HG02610 (cell line): ENCODE data around the gene KCNQ4.

ENCODE experiments used
- ATAC-seq: cut with Tn5 transposase; IDR thresholded peaks from one replicate; pipeline ENCODE4 v1.9.1; 2021; ENCODE audit warnings: mild to moderate bottlenecking, moderate library complexity; ENCODE audit not compliant: unreplicated experiment

Gene KCNQ4

DNA sequence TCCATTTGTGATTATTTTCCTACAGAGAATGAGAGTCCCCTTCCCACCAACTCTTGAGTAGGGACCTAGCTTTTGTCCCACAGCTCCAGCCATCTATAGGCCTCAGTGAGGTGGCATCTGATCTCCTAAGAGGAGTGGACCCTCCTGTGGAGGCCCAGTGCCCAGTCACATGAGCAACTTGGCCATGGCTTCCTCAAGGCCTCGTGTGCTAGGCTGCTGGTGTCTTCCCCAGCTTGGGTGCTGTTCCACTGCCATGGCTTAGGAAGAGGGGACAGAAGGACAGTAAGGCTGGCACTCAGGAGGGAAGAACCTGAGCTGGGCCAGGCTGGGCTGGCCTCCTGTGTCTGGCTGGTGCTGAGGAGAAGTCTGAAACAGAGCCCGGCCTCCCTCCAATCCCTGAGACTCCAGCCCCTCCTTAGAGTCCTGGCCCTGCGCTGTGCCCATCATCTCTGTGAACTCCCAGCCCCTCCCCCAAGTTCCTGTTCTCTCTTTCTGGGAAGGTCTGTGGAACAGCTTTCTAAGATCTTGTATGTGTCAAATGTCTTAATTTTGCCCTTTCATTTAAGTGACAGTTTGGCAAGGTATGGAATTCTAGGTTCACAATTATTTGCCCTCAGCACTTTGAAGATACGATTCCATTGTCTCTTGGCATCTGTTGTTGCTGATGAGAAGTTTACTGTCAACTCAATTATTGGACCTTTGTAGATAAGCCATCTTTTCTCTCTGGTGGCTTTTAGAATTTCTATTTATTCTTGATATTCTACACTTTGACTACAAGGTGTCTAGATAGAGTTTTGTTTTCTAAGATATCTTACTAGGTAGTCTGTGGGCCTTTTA, 7.1 kb upstream of the KCNQ4 start:
- ATAC-seq, result no peak

DNA sequence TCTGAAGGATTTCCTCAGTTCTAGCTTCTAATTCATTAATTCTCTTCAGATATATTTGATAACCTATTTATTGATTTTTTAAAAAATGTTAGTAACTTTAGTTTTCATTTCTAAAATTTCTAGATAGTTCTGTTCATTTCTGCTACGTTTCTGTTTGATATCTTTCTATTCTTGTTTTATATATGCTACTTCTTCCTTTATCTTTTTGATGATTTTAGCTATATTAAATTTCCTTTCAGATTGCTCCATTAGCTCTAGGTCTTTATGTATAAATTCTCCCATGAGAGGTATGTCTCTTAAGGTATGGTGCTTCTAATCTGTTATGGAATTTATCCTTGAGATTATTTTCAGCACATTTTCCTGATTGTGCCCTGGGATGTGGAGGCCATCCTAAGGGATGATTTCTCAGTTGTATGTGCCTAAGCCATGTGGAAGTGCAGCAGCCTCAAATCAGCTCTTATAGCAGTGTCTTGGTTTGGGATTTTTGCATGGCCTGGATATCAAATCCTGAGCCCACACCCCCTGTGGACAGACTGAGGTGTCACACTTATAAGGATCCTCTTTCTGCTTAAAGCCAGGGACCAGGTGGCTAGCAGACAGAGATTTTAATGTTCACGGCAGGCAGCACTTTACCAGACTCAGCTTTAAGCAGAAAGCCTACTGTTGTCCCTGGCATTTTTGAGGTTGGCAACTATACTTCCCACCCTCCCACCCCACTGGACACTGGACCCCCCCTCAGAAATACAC, 6.2 kb upstream of the KCNQ4 start:
- ATAC-seq, result no peak

DNA sequence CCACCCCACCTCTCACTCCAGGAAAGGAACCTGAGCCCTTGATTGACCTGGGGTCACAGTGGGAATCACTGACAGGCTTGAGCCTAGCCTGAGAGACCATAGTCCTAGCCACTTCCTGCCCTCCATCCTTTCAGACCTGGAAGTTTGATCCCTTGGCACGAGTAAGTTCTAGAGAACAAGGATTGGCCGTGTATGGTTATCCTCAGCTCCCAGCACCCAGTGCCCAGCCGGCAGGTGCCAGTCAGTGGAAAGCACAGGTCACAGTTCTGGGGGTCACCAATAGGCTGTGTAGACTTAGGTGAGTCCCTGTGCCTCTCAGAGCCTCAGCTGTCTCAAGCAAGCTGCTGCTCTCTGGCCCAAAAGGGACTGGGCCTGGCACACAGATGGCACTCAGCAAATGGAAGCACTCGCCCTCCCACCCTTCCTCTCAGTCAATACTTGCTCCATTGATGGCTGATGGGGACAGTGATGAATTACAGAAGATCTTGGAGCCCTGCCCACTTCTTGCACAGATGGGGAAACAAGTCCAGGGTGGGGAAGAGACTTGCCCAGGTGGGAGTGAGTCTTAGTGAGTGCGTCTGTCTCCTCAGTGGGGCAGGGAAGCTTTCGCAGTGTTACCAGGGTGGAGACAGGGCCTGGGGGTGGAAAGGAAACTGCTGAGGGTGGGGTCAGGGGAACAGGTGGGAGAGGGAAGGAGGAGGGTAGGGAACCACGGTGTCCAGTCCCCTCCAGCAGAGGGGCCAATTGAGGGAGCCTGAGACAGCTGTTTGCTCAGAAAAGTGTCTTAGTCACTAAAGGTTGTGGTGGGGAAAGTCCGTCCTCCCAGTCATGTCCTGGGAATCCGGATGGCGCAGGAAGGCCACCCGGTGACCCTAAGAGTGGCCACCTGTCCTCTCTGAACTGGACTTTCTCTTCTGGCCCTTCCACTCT, 2.6 kb upstream of the KCNQ4 start:
- ATAC-seq, result no peak

DNA sequence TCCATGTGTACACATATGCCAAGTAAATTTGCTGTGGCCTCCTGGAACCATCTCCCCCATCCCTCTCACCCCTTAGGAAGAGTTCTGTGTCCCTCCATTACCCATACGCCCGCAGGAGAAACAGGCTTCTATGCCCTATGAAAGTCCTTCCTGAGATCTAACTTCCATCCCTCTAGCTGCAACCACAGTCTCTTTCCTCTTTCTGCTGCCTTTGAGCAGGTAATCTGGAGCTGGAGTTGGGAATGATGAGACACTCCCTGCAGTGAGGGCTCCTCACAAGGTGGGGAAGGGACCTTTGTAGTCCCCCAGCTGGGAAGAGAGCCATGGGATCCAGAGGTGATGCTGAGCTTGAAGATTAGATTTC, 2.0 kb upstream of the KCNQ4 start:
- ATAC-seq, result no peak

DNA sequence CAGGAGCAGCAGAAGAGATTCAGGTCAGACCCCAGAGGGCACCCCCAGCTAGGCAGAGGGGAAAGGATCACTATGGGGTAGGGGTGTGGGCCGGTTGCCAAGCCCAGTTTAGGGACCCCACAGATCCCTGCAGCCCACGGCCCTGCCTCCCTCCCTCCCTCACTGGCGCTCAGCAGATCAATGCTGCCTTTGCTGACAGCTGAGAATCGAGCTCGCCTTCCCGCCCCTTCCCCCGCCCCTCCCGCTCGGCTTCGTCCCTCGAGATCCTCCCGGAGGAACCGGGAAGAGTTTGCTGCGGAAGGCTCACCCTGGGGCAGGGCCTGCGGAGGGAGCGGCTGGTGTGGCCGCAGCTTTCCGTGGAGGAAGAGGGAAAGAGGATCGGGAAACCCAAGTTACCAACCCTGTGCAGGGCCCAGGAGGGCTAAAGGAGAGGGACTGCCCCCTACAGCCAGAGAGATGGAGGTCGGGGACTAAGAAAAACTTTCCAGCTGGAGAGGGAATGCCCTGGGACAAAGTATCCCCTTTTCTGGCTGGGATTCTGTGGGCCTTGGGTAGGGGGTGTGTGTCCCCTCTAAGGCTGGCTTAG, 1.1 kb upstream of the KCNQ4 start:
- ATAC-seq, result no peak

DNA sequence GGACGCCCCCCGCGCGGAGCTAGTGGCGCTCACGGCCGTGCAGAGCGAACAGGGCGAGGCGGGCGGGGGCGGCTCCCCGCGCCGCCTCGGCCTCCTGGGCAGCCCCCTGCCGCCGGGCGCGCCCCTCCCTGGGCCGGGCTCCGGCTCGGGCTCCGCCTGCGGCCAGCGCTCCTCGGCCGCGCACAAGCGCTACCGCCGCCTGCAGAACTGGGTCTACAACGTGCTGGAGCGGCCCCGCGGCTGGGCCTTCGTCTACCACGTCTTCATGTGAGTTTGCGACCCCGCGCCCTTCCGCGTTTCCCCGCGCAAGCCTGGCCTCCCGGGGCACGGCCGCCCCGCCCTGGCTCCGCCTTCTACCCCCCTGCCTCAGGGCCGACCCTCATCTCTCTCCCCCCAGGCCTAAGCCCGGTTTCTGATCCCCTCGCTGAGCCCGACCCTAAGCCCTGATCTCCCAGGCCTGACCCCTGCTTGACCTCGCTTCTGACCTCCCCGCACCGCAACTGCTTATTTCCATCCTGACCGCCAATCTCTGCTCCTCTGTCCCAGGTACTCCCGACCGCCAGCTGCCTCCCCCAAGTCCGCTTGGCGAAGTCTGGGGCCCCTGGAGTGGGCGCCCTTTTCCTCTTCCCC, 669 bp downstream of the KCNQ4 start:
- ATAC-seq, result no peak

DNA sequence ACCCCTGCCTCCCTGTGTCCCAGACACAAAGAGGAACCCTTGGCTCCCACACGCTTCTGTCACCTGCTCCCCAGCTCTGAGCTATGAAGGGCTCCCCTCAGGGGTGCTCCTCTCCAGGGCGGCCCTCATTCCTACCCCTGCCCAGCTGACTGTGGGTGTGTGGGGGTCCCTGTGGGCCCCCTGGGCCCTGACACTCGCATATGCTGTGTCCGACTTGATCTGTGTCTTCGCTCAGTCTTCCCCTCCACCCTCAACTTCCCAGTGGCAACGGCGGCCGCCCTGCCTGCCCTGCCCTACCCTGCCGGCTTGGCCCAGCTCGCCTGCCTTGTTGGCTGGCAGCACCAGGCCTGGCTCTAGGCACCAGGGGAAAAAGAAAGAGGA, 1.2 kb downstream of the KCNQ4 start:
- no peak for ATAC-seq

DNA sequence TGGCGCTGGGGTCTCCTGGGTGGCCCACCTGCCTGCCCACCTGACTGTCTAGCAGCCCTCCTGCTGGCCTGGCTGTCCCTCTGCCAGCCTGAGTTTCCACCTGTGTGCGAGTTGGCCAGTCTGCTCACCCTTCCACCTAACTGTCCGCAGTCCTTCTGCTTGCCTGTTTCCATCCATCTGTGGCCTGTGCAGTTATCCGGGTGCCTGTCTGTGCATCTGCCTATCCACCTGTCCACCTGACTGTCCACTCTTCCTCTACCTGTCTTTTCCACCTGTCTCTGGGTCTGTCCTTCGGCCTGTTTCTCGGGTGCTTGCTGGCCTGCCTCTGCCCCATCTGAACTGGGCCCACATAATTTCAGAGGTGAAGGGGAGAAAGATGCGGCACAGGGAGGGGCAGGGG, 1.9 kb downstream of the KCNQ4 start:
- ATAC-seq, result no peak

DNA sequence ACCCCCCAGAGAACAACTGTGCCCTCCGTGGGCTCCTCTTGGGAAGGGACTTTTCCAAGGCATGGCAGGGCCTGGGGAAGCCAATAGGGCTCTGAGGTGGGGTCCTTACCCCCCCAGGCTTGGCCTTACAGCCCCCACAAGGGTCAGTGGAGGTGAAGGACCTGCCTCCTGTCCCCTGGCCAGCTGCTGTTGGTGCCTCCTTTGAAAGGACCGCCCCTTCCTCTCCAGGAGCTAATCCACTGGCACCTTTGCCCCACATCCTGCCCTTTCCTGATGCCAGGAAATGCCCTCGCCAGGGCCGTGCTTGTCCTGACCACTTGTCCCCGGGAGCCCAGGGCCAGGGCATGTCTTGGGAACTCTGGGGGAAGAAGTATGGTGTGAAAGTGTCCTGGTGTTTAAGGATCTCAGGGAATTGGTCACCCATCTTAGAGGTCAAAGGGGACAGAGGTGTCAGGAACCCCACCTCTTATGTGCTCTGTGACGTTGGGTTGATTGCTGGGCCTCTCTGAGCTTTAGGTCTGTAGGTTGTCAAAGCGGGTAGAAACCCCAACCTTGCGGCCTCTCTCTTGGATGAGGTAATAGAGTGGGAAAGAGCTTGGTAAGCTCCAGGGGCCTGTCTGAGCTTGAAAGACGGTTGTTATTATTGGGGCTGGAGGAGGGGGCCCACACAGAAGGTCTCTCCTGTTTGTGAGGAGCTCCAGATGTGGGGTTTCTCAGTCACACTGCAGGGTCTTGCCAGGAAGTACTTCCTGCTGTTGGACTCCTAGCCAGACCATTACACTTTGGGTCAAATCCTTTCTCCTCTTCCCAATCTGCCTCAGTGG, 2.8 kb downstream of the KCNQ4 start:
- ATAC-seq, result no peak

DNA sequence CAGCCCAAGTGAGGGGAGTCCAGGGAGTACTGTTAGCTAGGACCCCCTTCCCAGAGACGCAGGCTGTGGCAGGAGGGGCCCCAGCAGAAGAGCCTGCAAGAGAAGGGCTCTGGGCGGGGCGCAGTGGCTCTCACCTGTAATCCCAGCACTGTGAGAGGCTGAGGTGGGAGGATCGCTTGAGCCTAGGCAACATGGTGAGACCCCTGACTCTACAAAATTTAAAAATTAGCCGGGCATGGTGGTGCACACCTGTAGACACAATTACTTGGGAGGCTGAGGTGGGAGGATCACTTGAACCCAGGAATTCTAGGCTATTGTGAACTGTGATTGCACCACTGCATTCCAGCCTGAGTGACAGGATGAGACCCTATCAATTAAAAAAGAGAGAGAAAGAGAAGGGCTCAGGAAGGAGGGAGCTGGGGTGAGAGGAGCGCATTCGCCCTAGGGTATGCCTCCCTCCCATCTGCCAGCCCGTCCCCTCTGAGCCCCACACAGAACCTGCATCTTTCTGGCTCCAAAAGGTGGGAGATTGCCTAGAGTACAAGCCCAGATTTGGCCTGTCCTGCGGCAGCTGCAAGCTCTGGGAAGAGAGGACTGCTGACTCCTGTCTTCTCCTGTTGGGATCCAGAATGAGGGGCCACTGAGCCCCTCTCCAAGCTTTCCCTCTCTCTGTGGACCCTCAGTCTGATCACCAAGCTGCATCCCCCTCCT, 3.6 kb downstream of the KCNQ4 start:
- ATAC-seq, result no peak

DNA sequence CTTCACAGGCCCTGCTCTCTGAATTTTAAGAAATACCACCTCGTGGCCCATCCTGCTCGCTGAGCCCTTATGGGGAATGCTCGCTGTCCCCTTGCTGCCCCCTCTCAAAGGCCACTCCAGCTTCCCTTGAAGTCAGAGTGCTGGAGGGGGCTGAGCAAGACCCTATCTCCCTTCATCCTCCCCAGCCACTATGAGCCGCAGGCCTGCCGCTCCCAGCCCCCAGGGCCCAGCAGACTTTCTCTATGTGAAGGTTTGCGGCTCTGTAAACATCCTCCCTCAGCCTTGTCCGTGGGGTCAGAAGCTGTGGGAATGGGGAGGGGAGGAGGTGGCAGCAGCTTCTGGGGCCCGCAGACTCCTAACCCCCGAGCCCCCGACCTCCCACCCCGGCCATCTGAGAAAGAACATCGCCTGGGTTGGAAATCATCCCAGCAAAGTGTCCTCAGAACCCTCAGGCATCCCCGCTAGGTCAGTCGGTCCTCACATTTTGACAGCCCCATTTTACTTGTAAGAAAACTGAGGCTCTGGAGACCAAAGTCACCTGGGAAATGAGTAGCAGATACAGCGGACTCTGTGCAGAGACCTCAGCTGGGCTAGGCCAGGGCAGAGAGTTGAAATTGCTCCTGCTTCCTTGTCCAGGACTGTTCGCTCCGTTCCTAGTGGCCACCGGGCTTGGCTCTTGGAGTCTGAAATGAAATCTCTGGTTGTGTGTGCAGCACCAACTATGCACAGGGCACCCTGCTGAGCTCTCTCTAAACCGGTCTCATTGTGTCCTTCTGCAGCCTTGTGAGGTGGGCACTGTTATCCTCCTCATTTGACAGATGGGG, 4.4 kb downstream of the KCNQ4 start:
- ATAC-seq, result no peak

DNA sequence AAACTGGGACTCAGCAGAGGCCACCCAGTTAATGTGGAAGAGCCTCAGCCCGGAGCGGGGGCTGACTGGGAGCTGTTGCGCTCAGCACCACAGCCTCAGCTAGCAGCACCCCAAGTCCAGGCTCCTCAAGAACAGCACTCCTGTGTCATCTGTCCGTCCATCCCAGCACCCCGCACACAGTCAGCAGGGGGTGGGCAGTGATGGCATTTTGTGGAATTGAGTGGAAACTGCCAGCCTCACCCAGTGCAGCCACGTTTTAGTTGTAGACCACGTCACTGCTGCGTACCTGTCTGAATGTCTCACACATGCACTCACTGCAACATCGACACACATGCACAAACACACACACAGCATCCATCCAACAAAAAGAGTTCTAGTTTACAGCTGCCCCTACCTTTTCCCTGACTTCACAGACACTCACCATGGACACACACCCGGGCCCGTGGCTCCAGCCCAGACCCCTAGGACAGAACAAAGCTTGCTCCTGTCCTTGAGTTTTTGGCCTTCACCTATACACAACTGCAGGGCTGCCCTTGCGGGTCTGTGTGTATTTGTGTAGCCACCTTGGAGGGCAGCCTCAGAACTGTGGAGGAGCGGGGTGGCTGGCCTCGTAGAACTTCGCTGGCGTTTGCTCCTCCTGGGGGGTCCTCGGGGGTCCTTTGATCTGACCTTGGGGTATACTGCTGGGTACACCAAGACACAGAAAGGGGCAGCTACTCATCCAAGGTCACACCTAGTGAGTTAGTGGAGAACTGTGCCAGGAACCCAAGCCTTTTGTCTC, 5.2 kb downstream of the KCNQ4 start:
- ATAC-seq, result no peak

DNA sequence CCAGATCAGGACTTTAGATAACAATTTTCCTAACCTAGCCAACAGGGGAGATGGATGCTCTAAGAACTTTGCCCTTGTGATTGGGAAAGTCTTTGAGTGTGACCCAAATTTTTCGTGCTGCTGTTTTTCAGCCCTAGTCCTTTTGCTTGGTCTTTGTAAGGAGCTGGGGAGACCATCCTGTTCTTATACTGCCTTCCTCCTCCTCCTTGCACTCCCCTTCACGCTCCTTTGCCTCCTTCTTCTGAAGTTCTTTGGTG, 5.7 kb downstream of the KCNQ4 start:
- ATAC-seq, result no peak

DNA sequence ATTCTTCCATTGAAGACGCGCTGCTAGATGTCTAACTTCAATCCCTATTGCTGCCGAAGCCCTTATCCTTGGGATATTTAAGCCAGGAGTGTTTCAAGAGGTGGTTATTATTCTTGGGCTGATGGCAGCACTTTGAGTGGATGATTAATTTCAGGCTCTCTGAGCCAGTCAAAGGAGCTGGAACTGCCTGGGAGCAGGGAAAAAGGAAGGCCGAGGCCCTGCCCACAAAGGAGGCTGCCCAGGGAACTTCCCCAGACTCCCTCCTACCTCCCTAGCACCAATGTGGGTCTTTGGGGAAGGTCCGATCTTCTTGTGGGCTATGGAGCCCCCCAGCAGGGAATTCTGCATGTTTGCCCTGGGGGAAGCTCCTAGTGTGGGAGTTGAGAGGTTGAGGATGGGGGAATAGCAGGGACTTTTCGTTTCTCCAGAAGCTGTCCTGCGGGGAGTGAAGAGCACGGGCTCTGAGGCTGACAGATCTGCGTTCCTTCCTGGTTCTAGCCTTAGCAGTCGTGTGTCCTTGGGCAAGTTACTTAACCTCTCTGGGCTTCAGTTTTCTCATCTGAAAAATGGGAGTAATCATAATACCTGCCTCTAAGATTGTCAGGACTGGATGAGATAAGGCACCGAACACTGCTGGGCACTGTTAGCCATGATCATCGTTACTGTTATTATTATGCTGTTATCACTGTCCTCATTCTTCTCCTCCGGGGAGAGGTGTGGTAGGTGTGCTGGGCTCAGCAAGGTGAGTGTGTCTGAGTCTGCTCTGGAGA, 6.3 kb downstream of the KCNQ4 start:
- ATAC-seq, result no peak

DNA sequence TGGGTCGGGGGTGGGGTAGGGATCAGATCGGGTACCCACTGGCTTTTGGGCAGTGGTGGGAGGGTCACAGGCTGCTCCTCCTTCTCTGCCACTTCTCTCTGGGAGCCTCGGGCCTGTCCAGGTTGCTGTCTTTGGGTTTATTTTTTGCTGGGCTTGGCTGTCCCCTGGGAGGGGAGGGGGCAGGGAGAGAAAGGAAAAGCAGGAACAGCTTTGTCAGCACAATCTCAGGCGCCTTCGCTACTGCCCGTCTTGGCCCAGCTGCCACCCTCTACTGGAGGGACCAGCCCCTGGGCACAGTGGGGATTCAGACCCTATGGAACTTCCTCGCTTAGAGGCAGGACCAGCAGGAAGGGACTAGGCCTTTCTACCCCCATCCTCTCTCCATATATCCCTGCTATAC, 8.4 kb downstream of the KCNQ4 start:
- no peak for ATAC-seq

DNA sequence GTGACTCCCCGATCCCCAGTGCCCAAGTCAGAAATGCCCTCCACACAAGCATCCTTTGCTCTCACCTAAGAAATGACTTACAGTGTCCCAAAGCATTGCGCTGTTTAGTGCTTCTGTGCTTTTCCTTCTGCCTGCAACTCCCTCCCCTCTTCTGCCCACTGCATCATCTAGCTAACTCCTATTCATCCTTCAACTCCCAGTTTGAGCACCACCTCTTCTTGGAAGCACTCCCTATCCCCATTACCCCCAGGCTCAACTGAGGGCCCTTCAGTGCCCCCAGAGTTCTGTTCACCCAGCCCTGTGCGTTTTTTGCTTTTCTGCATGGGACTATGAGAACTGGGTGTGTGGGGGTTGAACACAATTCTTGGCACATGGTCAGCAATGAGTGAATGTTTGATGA, 10.0 kb downstream of the KCNQ4 start:
- ATAC-seq, result no peak

DNA sequence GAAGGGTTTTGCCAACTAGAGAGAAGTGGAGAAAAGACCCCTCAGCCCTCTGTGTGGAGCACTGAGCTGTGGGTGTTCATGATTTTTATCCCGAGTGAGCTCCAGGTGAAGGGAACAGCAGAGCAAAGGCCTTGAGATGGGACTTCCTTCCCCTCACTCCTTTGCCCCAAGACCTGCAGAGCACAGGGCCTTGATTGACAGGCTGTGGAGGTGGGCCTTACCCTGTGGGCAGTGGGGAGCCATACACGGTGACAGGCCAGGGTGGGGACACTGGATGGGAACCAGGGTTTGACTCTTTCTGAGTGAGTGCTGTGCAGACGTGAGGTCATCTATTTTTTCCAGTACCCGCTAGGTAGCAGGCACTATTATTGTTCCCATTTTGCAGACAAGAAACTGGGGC, 10.5 kb downstream of the KCNQ4 start:
- ATAC-seq, result no peak
